Liver (tissue), 9 donors: ENCODE results near the gene IGF2BP1. TPM values are rescaled to one million over a fixed set of nuclear protein-coding genes. Genes with fewer than 3 reads are reported as not detected.

ENCODE experiments used
- DNase-seq: peaks from one replicate; pipeline ENCODE4 v3.0.0-alpha.2; 2017; ENCODE audit warnings: low spot score
- H3K27ac ChIP-seq, 2 donors: one replicate each; pipeline ENCODE4 v1.7.0; 2013; ENCODE audit warnings: inconsistent platforms in 2 of 2, low read length in 2 of 2, control low read depth in 1 of 2, low read depth in 1 of 2, mild to moderate bottlenecking in 1 of 2
- H3K27me3 ChIP-seq, 4 donors: one replicate each; pipeline versions ENCODE4 v1.6.1 to v1.7.0; 2013; ENCODE audit warnings: low read length in 3 of 4, inconsistent platforms in 1 of 4, mild to moderate bottlenecking in 1 of 4, moderate library complexity in 1 of 4; ENCODE audit not compliant: control insufficient read depth in 4 of 4, insufficient read depth in 4 of 4
- H3K36me3 ChIP-seq, 4 donors: one replicate each; pipeline versions ENCODE4 v1.6.1 to v1.7.0; 2013; ENCODE audit warnings: low read length in 3 of 4, mild to moderate bottlenecking in 3 of 4, low read depth in 1 of 4, moderate library complexity in 1 of 4; ENCODE audit not compliant: control insufficient read depth in 4 of 4, insufficient read depth in 3 of 4
- H3K4me1 ChIP-seq, 4 donors: one replicate each; pipeline versions ENCODE4 v1.6.1 to v1.7.0; 2013; ENCODE audit warnings: low read length in 3 of 4, mild to moderate bottlenecking in 3 of 4, moderate library complexity in 1 of 4; ENCODE audit not compliant: control insufficient read depth in 4 of 4, insufficient read depth in 4 of 4
- H3K4me3 ChIP-seq, 3 donors: one replicate each; pipeline versions ENCODE4 v1.6.1 to v1.7.0; 2013; ENCODE audit warnings: low read length in 3 of 3, control low read depth in 1 of 3, low read depth in 1 of 3, mild to moderate bottlenecking in 1 of 3
- H3K9ac ChIP-seq, 2 donors: one replicate each; pipeline ENCODE4 v1.7.0; 2013; ENCODE audit warnings: low read length in 2 of 2, mild to moderate bottlenecking in 2 of 2, moderate library complexity in 2 of 2, control low read depth in 1 of 2, low read depth in 1 of 2
- H3K9me3 ChIP-seq, 4 donors: one replicate each; pipeline versions ENCODE4 v1.6.1 to v1.7.0; 2013; ENCODE audit warnings: low read length in 3 of 4; ENCODE audit not compliant: control insufficient read depth in 4 of 4
- EGR1 ChIP-seq, 2 donors: IDR thresholded peaks; 2 replicates each; pipeline ENCODE4 v1.6.1; 2016 to 2018; ENCODE audit warnings: antibody characterized with exemption in 2 of 2, low read depth in 2 of 2
- FOXA1 ChIP-seq: IDR thresholded peaks from 2 replicates; pipeline ENCODE4 v1.6.1; 2016; ENCODE audit warnings: antibody characterized with exemption
- FOXA2 ChIP-seq: IDR thresholded peaks from 2 replicates; pipeline ENCODE4 v1.6.1; 2016; ENCODE audit warnings: antibody characterized with exemption
- GABPA ChIP-seq, 2 donors: IDR thresholded peaks in 1 of 2; conservative IDR thresholded peaks in 1 of 2; 2 replicates each; pipeline ENCODE4 v1.6.1; 2016; ENCODE audit warnings: antibody characterized with exemption in 2 of 2, mild to moderate bottlenecking in 1 of 2, moderate library complexity in 1 of 2
- HNF4A ChIP-seq, 2 donors: conservative IDR thresholded peaks; 2 replicates each; pipeline ENCODE4 v1.6.1; 2016; ENCODE audit warnings: antibody characterized with exemption in 2 of 2, mild to moderate bottlenecking in 2 of 2
- HNF4G ChIP-seq: IDR thresholded peaks from 2 replicates; pipeline ENCODE4 v1.6.1; 2016; ENCODE audit warnings: antibody characterized with exemption
- JUND ChIP-seq, 2 donors: IDR thresholded peaks; 2 replicates each; pipeline ENCODE4 v1.6.1; 2016; ENCODE audit warnings: antibody characterized with exemption in 2 of 2
- NR2F2 ChIP-seq: IDR thresholded peaks from 2 replicates; pipeline ENCODE4 v1.6.1; 2016; ENCODE audit warnings: antibody characterized with exemption
- RAD21 ChIP-seq, 2 donors: IDR thresholded peaks; 2 replicates each; pipeline ENCODE4 v1.6.1; 2016; ENCODE audit warnings: antibody characterized with exemption in 2 of 2, mild to moderate bottlenecking in 2 of 2
- REST ChIP-seq: IDR thresholded peaks from 2 replicates; pipeline ENCODE4 v1.6.1; 2016; ENCODE audit warnings: antibody characterized with exemption, mild to moderate bottlenecking
- RXRA ChIP-seq, 2 donors: IDR thresholded peaks; 2 replicates each; pipeline ENCODE4 v1.6.1; 2017 to 2018; ENCODE audit warnings: antibody characterized with exemption in 2 of 2, mild to moderate bottlenecking in 1 of 2
- SP1 ChIP-seq: IDR thresholded peaks from 2 replicates; pipeline ENCODE4 v1.6.1; 2018; ENCODE audit warnings: antibody characterized with exemption, mild to moderate bottlenecking
- TAF1 ChIP-seq: conservative IDR thresholded peaks from 2 replicates; pipeline ENCODE4 v1.6.1; 2016; ENCODE audit warnings: antibody characterized with exemption, mild to moderate bottlenecking
- YY1 ChIP-seq: IDR thresholded peaks from 2 replicates; pipeline ENCODE4 v1.6.1; 2016; ENCODE audit warnings: antibody characterized with exemption, mild to moderate bottlenecking
- WGBS: extraction: QIAGEN DNeasy Blood & Tissue Kit; methylation state at CpG from one replicate; pipeline ENCODE4 v1.1.7; 2013; 5-methylcytosine and 5-hydroxymethylcytosine counted together
- polyA plus RNA-seq, 2 donors: library from polyadenylated mRNA; stranded (reverse) in 1 of 2; unstranded in 1 of 2; fragments of 200-250 nt in 1 of 2; fragments of >200 nt in 1 of 2; fragmentation: Nextera tagmentation in 1 of 2; extraction: Ambion mirVana in 1 of 2; gene quantifications; one replicate each; pipeline versions ENCODE4 v1.2.1 to v1.2.3, GENCODE V29; 2013 to 2015
- total RNA-seq, 2 donors: library from RNA; depleted of rRNA; stranded (reverse); fragments of >200 nt; gene quantifications; one replicate each; pipeline ENCODE4 v1.2.3, GENCODE V29; 2014
- TF ChIP-seq, protein P1 (sequence below): IDR thresholded peaks from 2 replicates; pipeline ENCODE4 v1.6.1; 2016; ENCODE audit warnings: antibody characterized with exemption
- TF ChIP-seq, protein P2 (sequence below): fragments of 150-350 bp; IDR thresholded peaks from 2 replicates; pipeline ENCODE4 v1.5.1; 2017; ENCODE audit warnings: improper control_type of control experiment, low read depth, low read length; ENCODE audit not compliant: missing input control
- TF ChIP-seq, protein P3 (sequence below): IDR thresholded peaks from 2 replicates; pipeline ENCODE4 v1.6.1; 2016; ENCODE audit warnings: antibody characterized with exemption
- TF ChIP-seq, protein P4 (sequence below): IDR thresholded peaks from 2 replicates; pipeline ENCODE4 v1.6.1; 2016; ENCODE audit warnings: antibody characterized with exemption
- donor health status: healthy.
- donor health status: healthy.
- donor health status: healthy.
- donor health status: healthy.
- donor health status: healthy.

Gene IGF2BP1
- total and polyA plus RNA-seq, 4 donors, result 22.6 TPM; not detected in 3

GRCh38 chr17:49038138-49038537 lies 41.0 kb downstream of the IGF2BP1 start:
- TF ChIP-seq JUND (IDR thresholded peaks at IDR 0.05) (no peak), FOXA2 (no peak), EGR1 (IDR thresholded peaks at IDR 0.05; ENCODE audit: low read depth in 2 of 2) (no peak), GABPA (IDR thresholded peaks at IDR 0.05 in 1 of 2, conservative IDR thresholded peaks at IDR 0.05 in 1 of 2) (no peak), HNF4G (no peak), RXRA (IDR thresholded peaks at IDR 0.05) (no peak)
- TF ChIP-seq, protein P1, sequence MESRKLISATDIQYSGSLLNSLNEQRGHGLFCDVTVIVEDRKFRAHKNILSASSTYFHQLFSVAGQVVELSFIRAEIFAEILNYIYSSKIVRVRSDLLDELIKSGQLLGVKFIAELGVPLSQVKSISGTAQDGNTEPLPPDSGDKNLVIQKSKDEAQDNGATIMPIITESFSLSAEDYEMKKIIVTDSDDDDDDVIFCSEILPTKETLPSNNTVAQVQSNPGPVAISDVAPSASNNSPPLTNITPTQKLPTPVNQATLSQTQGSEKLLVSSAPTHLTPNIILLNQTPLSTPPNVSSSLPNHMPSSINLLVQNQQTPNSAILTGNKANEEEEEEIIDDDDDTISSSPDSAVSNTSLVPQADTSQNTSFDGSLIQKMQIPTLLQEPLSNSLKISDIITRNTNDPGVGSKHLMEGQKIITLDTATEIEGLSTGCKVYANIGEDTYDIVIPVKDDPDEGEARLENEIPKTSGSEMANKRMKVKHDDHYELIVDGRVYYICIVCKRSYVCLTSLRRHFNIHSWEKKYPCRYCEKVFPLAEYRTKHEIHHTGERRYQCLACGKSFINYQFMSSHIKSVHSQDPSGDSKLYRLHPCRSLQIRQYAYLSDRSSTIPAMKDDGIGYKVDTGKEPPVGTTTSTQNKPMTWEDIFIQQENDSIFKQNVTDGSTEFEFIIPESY, result no peak
- TF ChIP-seq, protein P2, sequence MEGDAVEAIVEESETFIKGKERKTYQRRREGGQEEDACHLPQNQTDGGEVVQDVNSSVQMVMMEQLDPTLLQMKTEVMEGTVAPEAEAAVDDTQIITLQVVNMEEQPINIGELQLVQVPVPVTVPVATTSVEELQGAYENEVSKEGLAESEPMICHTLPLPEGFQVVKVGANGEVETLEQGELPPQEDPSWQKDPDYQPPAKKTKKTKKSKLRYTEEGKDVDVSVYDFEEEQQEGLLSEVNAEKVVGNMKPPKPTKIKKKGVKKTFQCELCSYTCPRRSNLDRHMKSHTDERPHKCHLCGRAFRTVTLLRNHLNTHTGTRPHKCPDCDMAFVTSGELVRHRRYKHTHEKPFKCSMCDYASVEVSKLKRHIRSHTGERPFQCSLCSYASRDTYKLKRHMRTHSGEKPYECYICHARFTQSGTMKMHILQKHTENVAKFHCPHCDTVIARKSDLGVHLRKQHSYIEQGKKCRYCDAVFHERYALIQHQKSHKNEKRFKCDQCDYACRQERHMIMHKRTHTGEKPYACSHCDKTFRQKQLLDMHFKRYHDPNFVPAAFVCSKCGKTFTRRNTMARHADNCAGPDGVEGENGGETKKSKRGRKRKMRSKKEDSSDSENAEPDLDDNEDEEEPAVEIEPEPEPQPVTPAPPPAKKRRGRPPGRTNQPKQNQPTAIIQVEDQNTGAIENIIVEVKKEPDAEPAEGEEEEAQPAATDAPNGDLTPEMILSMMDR, result no peak
- Histone ChIP-seq H3K27me3 (no peaks in the 10 kb centered on the region), H3K9ac (no peak overlapping the region), H3K4me3 (no peak overlapping the region), H3K9me3 (no peaks in the 10 kb centered on the region), H3K27ac (no peak overlapping the region), H3K36me3 (no peaks in the 10 kb centered on the region), H3K4me1 (no peaks in the 10 kb centered on the region)
- 97% methylated on average over 8 of the region's 8 CpGs for WGBS
- DNase-seq, result no peak

DNA sequence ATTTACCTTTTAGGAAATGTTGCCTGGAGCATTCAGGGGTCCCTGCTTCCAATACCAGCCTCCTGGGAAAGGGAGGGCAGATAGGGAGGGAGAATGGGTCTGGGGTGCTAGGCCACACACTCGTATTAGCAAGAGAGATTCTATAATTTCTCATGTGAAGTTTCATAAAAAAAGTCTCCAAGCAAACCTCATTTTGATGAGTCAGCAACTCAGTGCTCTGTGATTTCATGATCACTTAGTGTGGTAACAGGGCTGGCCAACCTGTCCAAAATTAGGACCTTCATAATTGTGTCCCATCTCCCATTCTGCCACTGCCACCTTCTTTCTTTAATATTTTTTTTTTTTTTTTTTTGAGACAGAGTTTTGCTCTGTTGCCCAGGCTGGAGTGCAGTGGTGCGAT lies 41.4 kb downstream of the IGF2BP1 start:
- no peak overlapping the region for H3K9ac ChIP-seq
- H3K9me3 ChIP-seq, result no peaks in the 10 kb centered on the region
- no peak for TF ChIP-seq TAF1
- TF ChIP-seq GABPA (IDR thresholded peaks at IDR 0.05 in 1 of 2, conservative IDR thresholded peaks at IDR 0.05 in 1 of 2), result no peak
- TF ChIP-seq, protein P2, result no peak
- TF ChIP-seq, protein P3, sequence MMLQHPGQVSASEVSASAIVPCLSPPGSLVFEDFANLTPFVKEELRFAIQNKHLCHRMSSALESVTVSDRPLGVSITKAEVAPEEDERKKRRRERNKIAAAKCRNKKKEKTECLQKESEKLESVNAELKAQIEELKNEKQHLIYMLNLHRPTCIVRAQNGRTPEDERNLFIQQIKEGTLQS, result no peak
- no peak for TF ChIP-seq FOXA2
- no peak for TF ChIP-seq JUND (IDR thresholded peaks at IDR 0.05)
- TF ChIP-seq, protein P1, result no peak
- no peak for TF ChIP-seq SP1
- TF ChIP-seq FOXA1, result no peak
- no peak for TF ChIP-seq EGR1 (IDR thresholded peaks at IDR 0.05; ENCODE audit: low read depth in 2 of 2)
- no peak for TF ChIP-seq NR2F2
- TF ChIP-seq HNF4G, result no peak
- no peak for TF ChIP-seq HNF4A (conservative IDR thresholded peaks at IDR 0.05)
- TF ChIP-seq YY1, result no peak
- no peak for TF ChIP-seq REST
- TF ChIP-seq RXRA (IDR thresholded peaks at IDR 0.05), result no peak
- no peak for TF ChIP-seq RAD21 (IDR thresholded peaks at IDR 0.05)
- TF ChIP-seq, protein P4, sequence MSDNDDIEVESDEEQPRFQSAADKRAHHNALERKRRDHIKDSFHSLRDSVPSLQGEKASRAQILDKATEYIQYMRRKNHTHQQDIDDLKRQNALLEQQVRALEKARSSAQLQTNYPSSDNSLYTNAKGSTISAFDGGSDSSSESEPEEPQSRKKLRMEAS, result no peak
- H3K4me3 ChIP-seq, result no peak overlapping the region
- H3K36me3 ChIP-seq, result no peaks in the 10 kb centered on the region
- 83% methylated on average over 1 of the region's 2 CpGs for WGBS
- no peaks in the 10 kb centered on the region for H3K27me3 ChIP-seq
- no peak overlapping the region for H3K27ac ChIP-seq
- no peak for DNase-seq
- H3K4me1 ChIP-seq, result no peaks in the 10 kb centered on the region
